ACC112 (cell line): ENCODE measurements around the gene ATP2C2.
A peak's percentile ranks its signal among the peaks of the same experiment; 100 is the strongest.

Experiments used
- H2AFZ ChIP-seq: fragments of 200-600 bp; sonication (generic); one replicate; pipeline ENCODE4 v1.6.0; 2017; ENCODE audit warnings: antibody characterized with exemption, low read length; ENCODE audit not compliant: unreplicated experiment
- H3K27ac ChIP-seq: fragments of 200-600 bp; sonication (generic); 2 replicates; pipeline ENCODE4 v1.5.1; 2014; ENCODE audit warnings: low read depth, mild to moderate bottlenecking, antibody characterized with exemption, low read length, moderate library complexity
- H3K27me3 ChIP-seq: fragments of 200-600 bp; sonication (generic); 2 replicates; pipeline ENCODE4 v1.6.1; 2014; ENCODE audit warnings: mild to moderate bottlenecking, antibody characterized with exemption, low read length, moderate library complexity, mixed read lengths; ENCODE audit not compliant: insufficient read depth
- H3K36me3 ChIP-seq: fragments of 200-600 bp; sonication (generic); 2 replicates; pipeline ENCODE4 v1.6.1; 2016; ENCODE audit warnings: mild to moderate bottlenecking, antibody characterized with exemption, low read length, moderate library complexity, mixed read lengths; ENCODE audit not compliant: insufficient read depth
- H3K4me1 ChIP-seq: fragments of 200-600 bp; sonication (generic); one replicate; pipeline ENCODE4 v1.6.1; 2016; ENCODE audit warnings: low read length, mixed read lengths; ENCODE audit not compliant: insufficient read depth, unreplicated experiment, control insufficient read depth
- H3K4me3 ChIP-seq: fragments of 200-600 bp; sonication (generic); 2 replicates; pipeline ENCODE4 v1.5.1; 2014; ENCODE audit warnings: mild to moderate bottlenecking, low read depth, low read length
- H3K79me2 ChIP-seq: fragments of 200-600 bp; sonication (generic); one replicate; pipeline ENCODE4 v1.6.0; 2016; ENCODE audit warnings: low read length; ENCODE audit not compliant: control insufficient read depth, unreplicated experiment, insufficient read depth

ATP2C2 gene

GRCh38 chr16:84508502-84508901, 140.2 kb downstream of the ATP2C2 start:
- Histone ChIP-seq H2AFZ (no peak overlapping the region), H3K79me2 (peaks cover 10% of the 10 kb centered on the region), H3K36me3 (no peaks in the 10 kb centered on the region), H3K4me3 (no peak overlapping the region), H3K27ac (no peak overlapping the region), H3K27me3 (no peaks in the 10 kb centered on the region), H3K4me1 (peaks cover 14% of the 10 kb centered on the region)

GRCh38 chr16:84509032-84509950, 141.0 kb downstream of the ATP2C2 start:
- no peak overlapping the region for H3K27ac ChIP-seq
- H2AFZ ChIP-seq = no peak overlapping the region
- H3K79me2 ChIP-seq = peaks cover 2% of the 10 kb centered on the region
- no peaks in the 10 kb centered on the region for H3K27me3 ChIP-seq
- peaks cover 12% of the 10 kb centered on the region for H3K4me1 ChIP-seq
- no peaks in the 10 kb centered on the region for H3K36me3 ChIP-seq
- H3K4me3 ChIP-seq = no peak overlapping the region

GRCh38 chr16:84511180-84511800, 143.0 kb downstream of the ATP2C2 start:
- peaks cover 3% of the 10 kb centered on the region for H3K4me1 ChIP-seq

GRCh38 chr16:84511831-84512230, 143.5 kb downstream of the ATP2C2 start:
- H3K79me2 ChIP-seq = no peaks in the 10 kb centered on the region
- H2AFZ ChIP-seq = peak overlapping the region; percentile 66
- no peak overlapping the region for H3K27ac ChIP-seq
- no peaks in the 10 kb centered on the region for H3K36me3 ChIP-seq
- H3K27me3 ChIP-seq = no peaks in the 10 kb centered on the region
- H3K4me1 ChIP-seq = peaks cover 3% of the 10 kb centered on the region
- H3K4me3 ChIP-seq = no peak overlapping the region

More at GRCh38 chr16:84511180-84511800, 143.0 kb downstream of the ATP2C2 start:
- Histone ChIP-seq H3K27me3 (no peaks in the 10 kb centered on the region), H3K36me3 (no peaks in the 10 kb centered on the region), H2AFZ (peak overlapping the region; percentile 66), H3K27ac (no peak overlapping the region), H3K79me2 (no peaks in the 10 kb centered on the region), H3K4me3 (no peak overlapping the region)

- Histone ChIP-seq H3K4me1 (peaks cover 9% of the 10 kb centered on the region), H3K27ac (no peak overlapping the region), H3K27me3 (no peaks in the 10 kb centered on the region), H3K79me2 (no peaks in the 10 kb centered on the region), H3K4me3 (no peak overlapping the region), H2AFZ (no peak overlapping the region), H3K36me3 (no peaks in the 10 kb centered on the region)
Measured at GRCh38 chr16:84513123-84513522, 144.8 kb downstream of the ATP2C2 start.

- Histone ChIP-seq H3K4me1 (peaks cover 9% of the 10 kb centered on the region), H3K36me3 (no peaks in the 10 kb centered on the region), H3K4me3 (no peak overlapping the region), H3K27me3 (no peaks in the 10 kb centered on the region), H3K79me2 (no peaks in the 10 kb centered on the region), H3K27ac (no peak overlapping the region), H2AFZ (no peak overlapping the region)
Measured at GRCh38 chr16:84513666-84514065, 145.3 kb downstream of the ATP2C2 start.
